Right kidney (tissue), 1 donor: ENCODE data around the gene TRIM54.

ENCODE experiments used
- DNase-seq: peaks from one replicate; pipeline ENCODE4 v3.0.0-alpha.2; 2016

TRIM54 gene

DNA sequence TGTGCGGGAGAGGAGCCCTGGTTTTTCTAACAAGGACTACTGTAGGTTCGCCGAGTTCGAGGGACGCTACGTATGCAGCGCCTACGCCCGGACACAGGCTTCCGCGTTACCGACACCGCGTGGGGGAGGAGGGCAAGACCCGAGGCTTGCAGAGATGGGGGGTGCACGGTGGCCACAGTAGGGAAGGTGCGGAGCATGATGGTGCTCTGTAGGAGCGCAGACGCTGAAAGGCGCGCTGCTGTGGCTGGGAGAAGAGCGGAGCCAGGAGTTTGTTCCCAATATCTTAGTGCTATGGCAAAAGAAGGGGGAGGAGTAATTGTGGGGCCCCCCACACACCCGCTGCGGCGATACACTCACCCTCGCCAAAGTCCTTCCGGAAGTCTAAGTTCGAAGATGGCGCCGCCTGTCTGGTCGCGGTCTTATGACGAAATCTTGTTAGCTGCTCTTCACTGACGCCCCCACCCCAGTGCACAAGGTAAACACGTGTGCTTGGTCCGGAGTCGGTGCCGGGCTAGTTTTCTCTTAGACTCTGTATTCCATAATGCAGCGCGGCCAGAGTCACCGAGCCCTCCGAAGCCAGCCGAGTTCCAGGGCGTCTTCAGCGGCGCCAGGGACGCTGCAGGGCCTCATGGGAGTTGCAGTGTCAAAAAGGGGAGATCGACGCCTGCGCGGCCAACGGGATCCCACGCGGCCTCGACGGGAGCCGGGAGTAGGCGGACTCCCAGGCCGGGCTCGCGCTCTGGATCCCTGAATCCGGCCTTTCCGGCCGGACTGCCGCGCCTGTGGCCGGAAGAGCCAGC is 74.4 kb downstream of the TRIM54 start, which contains the start of gene GTF3C2:
TSS of gene GTF3C2 (minus strand) at position 383 of the 800 bp plus-strand sequence. CDS start 13,210 bp downstream, outside the sequence.
- peak; percentile 99 for DNase-seq
